ENCODE data around the gene NPBWR2.

The NPBWR2 gene

DNA sequence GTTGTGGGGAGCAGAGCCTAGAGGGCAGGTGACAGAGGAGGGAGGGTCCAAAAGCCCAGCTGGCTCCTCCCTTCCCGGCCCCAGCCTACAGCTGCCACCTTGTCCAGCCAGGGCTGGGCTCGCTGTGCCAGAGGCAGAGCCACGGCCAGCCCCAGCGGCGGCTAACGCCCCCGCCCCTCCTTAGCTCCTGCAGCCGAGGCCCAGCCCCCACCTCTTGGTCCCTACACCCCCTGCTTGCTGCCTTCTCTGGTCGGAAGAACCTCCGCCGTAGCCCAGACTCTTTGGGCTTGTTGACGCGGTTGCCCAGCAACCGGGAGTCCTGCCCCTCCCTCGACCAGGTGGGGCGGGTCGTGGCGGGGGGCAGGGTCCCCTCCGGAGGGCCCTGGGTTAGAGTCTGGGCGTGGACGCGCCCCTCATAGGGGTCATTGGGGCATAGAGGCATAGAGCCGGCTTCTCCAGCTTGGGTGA, 22.6 kb downstream of the NPBWR2 start:
- DNase-seq: no peak

GRCh38 chr20:64083804-64084684, 23.3 kb downstream of the NPBWR2 start, which contains the start of gene LKAAEAR1:
Gene LKAAEAR1 (minus strand): TSS chr20:64084398. CDS start chr20:64084219, 179 bp downstream.
- peak; percentile 64 for DNase-seq

GRCh38 chr20:64083378-64083803, 24.0 kb downstream of the NPBWR2 start:
- DNase-seq: peak; percentile 81

GRCh38 chr20:64082820-64083377, 24.5 kb downstream of the NPBWR2 start:
- no peak for DNase-seq

DNA sequence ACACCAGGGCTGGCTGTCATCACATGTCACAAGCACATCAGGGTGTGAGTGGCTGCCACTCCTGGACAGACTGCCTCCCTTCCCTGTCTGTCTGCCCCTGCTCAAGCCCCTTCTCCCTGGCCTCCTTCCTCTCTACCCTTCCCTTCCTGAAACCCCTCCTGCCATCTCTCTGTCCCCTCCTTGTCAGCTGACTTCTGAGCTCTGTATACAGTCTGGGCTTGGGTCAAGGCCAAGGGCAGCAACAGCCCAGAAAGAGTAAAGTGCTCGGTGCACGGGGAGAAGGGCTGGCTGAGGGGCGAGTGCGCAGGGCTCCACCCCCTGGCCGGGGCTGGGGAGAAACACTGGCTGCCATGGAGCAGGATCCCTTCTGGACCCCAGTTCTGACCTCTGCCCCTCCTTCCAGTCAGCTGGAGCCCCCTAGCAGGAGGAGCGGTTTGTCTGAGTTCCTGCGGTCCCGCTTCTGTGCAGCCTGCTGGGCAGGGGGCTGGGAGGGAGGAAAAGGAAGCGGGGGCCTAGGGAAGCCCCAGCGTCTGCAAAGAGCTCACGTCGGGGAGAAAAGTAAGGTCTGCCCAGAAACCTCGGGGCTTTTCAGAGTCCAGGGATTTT, 25.1 kb downstream of the NPBWR2 start:
- DNase-seq: peak; percentile 22

DNA sequence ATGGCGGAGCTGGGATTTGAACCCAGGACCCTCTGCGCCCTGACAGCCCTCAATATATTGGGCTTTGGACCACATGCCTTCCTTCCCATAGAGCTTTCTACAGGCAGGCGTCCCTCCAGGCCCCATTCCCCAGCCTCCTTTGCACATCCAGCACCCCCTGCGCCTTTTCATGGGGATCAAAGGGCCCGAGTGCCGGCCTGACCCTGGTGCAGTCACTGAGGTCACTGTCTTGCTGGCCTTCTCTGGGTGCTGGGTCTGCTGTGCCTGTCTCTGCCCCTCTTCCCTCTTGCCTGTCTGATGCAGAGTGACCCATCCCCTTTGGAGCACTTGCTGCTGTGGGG, 25.8 kb downstream of the NPBWR2 start:
- no peak for DNase-seq

DNA sequence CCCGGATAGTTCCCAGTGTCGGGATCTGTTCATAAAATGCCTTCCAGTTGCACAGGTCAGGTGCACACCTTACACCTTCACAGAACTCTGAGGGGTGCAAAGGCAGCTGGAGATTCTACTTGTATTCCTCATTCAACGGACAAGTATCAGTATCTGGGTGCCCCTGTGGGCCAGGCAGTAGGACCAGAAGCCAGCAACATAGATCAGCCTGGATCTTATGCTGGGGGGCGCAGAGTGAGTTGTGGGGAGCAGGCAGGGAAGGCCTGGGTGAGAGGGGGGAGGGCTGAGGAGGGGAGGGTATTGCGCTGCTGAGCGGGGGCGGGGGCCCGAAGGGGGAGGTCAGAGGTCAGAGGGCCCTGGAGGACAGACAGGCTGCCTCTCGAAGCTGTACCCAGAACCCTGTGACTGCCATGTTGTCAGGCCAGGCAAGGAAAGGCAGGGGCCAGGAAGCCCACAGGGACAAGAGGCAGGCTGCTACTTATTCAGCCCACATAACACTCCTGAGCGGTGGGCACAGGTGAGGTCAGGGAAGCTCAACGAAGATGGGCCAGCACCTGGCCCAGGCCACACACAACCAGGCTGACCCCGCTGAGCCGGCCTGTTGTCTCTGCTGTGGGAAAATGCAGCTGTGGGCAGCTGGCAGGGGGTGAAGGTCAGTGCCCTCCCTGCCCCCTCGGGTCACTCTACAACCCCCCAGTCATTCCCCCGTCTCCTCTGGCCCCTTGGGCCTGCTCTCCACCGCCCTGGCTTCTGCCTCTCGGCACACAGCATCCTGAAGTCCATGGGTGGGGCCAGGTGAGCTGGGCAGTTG, 26.3 kb downstream of the NPBWR2 start:
- no peak for DNase-seq

DNA sequence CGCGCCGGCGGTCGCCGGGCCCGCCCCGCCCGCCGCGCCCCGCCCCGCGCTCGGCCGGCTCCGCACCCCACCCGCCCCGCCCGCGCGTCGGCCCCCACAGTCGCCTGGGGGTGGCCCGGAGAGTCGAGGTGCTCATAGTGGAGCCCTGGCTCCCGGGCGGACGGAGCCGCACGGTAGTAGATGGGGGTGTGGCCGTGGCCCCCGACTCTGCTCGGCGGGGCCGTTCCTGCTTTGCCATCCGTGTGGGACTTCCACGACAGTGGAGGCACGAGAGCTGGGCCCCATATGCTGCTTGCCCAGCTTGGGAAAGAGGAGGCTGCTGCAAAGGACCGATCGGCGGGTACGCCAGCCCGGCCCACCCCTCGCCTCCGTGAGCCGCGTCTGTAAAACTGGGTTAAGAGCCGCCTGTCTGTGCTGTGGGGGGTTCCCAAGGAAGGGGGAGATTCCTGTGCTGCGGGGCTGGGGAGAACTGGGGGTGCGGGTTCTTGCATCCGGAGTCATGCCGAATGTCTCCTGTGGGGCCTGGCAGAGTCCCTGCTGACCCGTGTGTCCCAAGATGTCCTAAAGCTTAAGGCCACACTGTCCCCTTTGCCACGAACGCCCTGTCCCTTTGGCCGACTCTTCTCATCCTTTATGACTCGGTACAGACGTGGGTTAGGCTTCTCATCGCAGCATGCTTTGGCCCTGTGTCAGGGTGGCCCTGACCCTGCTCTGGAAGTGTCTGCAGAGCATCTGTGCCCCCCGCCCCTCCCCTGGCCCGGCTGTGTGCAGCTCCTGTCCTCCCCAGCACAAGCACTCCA, 27.2 kb downstream of the NPBWR2 start, which contains the start of gene OPRL1:
Gene OPRL1 (plus strand): TSS at position 70 of the 800 bp plus-strand sequence. CDS start 12,639 bp downstream, outside the sequence.
- peak; percentile 65 for DNase-seq

GRCh38 chr20:64079273-64080012, 27.9 kb downstream of the NPBWR2 start, which contains the start of gene RGS19:
Gene RGS19 (minus strand): TSS chr20:64079518. CDS start chr20:64076886, 2,632 bp downstream.
- DNase-seq: peak; percentile 67

DNA sequence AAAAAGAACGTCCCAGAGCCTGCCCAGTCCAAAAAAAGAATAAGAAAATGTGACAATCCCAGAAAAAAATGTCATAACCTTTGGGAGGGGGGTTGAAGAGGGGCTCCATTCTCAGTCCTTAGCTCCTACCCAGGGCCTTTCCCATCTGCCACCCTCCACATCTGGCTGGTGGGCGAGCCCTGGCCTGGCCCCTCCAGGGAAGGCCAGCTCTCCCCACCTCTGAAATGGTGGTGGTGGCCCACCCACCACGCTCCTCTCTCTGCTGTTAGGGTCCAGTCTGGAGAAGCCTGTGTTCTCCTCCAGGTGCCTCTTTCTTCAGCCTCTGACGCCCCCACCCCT, 28.5 kb downstream of the NPBWR2 start:
- peak; percentile 9 for DNase-seq

DNA sequence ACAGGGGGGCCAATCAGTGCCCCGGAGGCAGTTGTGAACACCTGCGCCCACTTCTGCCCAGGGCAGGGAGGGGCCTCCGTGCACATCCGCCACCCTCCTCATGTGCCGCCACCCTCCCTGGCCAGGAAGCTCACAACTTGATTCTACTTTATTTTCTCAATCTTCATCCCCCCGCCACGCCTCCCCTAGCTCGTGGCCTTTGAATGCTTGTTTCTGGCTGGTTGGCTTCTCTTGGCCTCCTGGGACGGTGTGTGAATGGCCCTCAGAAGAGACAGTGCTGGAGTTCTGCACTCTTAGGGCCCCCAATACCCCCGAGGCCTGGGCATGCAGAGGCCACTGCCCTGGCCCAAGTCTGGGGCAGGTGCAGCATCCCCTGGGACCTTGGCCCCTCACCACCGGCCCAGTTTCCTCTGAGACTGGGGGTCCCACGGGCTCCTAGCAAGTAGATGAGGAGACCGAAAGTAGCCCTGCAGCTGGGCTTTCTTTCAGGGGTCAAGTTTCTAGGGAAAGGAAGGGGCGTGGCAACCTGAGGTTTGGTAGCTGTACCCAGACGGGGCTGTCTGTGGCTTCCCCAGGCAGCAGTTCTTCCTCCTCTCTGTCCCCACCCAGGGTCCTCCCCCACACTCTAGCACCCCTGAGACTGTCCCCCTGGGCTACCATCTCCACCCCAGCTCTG, 29.4 kb downstream of the NPBWR2 start:
- no peak for DNase-seq

- DNase-seq: no peak
Measured at GRCh38 chr20:64077541-64077875, 29.9 kb downstream of the NPBWR2 start.

DNA sequence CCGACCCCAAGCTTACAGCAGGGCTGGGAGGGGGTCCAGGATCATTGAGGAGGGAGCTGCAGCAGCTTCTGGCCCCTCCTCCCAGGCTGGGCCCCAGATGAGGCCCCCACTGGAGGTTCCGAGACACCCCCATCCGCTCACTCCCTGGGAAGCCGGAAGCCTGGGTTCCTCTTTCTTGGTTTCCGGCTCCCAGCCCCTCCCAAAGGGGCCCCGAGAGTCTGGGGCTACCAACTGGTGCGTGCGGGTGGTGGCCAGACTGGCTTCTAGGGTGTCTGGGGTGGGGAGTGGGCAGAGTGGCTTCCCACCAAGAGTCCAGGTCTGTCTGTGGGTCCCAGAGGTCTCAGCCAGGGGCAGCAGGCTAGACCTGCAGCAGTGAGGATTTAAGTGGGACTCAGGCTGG, 30.3 kb downstream of the NPBWR2 start:
- no peak for DNase-seq

GRCh38 chr20:64076061-64076997, 31.0 kb downstream of the NPBWR2 start:
- no peak for DNase-seq

GRCh38 chr20:64075556-64075955, 31.8 kb downstream of the NPBWR2 start:
- DNase-seq: no peak

DNA sequence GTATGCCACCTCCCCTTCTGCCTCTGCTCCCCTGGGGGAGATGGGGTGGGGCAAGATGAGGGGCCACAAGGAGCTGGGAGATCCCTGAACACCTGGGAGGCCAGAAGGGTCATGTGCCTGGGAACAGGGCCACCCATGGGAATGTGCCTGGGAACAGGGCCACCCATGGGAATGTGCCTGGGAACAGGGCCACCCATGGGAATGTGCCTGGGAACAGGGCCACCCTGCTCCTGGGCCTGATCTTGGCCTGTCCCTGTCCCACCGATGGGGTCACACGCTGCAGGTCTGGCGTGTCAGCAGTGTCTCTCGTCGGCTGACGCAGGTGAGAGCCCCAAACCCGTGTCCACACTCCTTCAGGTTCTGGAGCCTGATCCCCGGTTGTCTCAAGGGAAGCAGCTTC, 32.4 kb downstream of the NPBWR2 start:
- DNase-seq: no peak

GRCh38 chr20:64074184-64074789, 33.1 kb downstream of the NPBWR2 start:
- no peak for DNase-seq

GRCh38 chr20:64073476-64074183, 33.7 kb downstream of the NPBWR2 start:
- no peak for DNase-seq

Measured in right kidney (tissue), 1 donor.